KOPT-K1 (cell line): Measurements from ENCODE around the gene MOV10.

Source experiments
- H3K27ac ChIP-seq: fragments of 200-600 bp; sonication (generic); 2 replicates; pipeline ENCODE4 v1.5.1; 2016; ENCODE audit warnings: antibody characterized with exemption, mild to moderate bottlenecking, low read depth, low read length; ENCODE audit not compliant: poor library complexity, severe bottlenecking
- H3K36me3 ChIP-seq: fragments of 200-600 bp; sonication (generic); 2 replicates; pipeline ENCODE4 v1.5.1; 2017; ENCODE audit warnings: antibody characterized with exemption, mild to moderate bottlenecking, low read length, moderate library complexity; ENCODE audit not compliant: insufficient read depth
- H3K9me3 ChIP-seq: fragments of 200-600 bp; sonication (generic); 2 replicates; pipeline ENCODE4 v1.5.1; 2017; ENCODE audit warnings: antibody characterized with exemption, low read length, mild to moderate bottlenecking; ENCODE audit not compliant: insufficient read depth, poor library complexity, severe bottlenecking

The MOV10 gene

GRCh38 chr1:112700290-112701226 is 26.1 kb downstream of the MOV10 start:
- Histone ChIP-seq H3K9me3 (no peaks in the 10 kb centered on the region), H3K36me3 (peaks cover 69% of the 10 kb centered on the region), H3K27ac (peak overlapping the region; percentile 17)

- Histone ChIP-seq H3K9me3 (no peaks in the 10 kb centered on the region), H3K27ac (peak overlapping the region; percentile 17), H3K36me3 (peaks cover 60% of the 10 kb centered on the region)
Observed at GRCh38 chr1:112701227-112702066, 27.0 kb downstream of the MOV10 start.

- Histone ChIP-seq H3K27ac (no peak overlapping the region), H3K36me3 (peaks cover 54% of the 10 kb centered on the region), H3K9me3 (no peaks in the 10 kb centered on the region)
Observed at GRCh38 chr1:112702067-112702395, 27.6 kb downstream of the MOV10 start.

DNA sequence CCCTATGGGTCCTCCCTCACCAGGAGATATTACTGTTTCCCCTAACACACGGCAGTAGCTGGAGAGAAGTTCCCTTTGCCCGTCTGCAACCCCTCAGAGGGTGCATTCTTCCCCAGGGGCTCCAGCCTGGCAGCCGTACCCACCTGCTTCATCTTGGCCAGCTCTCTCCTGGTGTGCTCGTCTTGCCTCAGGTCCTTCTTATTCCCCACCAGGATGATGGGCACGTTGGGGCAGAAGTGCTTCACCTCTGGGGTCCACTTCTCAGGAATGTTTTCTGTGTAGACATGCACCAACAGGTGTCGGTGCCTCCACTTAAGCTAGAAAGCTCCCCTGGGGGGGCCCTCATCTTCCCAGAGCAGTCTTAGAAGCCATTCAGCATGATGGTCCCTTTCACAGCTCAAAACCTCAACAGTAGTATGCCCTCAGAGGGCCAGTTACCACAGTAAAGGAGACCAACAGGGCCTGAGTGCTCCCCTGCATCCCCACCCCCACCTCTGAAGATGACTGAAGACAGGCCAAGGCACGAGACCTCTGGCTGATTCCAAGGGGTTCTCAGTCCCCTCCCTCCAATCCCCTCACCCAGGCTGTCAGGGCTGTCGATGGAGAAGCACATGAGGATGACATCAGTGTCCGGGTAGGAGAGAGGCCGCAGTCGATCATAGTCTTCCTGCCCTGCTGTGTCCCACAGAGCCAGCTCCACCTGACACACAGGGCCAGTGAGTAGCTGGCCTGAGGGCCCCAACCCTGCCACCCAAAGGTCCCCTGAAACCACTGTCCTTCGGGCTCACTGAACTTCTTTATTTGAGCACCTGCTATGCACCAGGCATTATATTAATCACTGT is 28.2 kb downstream of the MOV10 start:
- Histone ChIP-seq H3K36me3 (peaks cover 48% of the 10 kb centered on the region), H3K27ac (no peak overlapping the region), H3K9me3 (no peaks in the 10 kb centered on the region)

GRCh38 chr1:112703706-112704105 is 29.2 kb downstream of the MOV10 start:
- no peak overlapping the region for H3K27ac ChIP-seq
- no peaks in the 10 kb centered on the region for H3K9me3 ChIP-seq
- peaks cover 38% of the 10 kb centered on the region for H3K36me3 ChIP-seq

DNA sequence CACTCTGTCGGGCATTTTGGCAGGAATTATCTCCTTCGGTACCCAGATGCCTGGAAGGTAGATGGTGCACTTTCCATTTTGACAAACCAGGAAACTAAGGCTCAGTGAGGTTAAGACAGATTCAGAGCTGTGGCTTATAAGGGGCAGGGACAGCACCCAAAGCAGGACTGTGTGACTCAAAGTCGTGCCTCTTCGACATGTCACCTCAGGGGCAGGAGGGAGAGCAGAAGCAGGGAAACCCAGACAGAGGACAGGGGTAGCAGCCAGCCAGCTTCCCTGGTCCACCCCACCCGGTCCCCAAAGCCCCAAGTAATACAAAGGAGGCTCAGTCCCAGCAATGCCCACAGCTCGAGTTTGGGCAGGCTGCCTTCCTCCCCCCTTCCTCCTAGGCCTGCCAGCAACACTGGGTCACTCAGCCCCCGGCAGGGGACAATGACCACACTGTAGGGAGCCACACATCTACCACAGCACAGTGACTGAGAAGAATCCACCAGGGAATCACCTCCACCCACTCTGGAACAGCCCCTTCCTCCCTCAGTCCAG is 30.0 kb downstream of the MOV10 start:
- H3K9me3 ChIP-seq, result no peaks in the 10 kb centered on the region
- H3K27ac ChIP-seq, result peak overlapping the region; percentile 71
- H3K36me3 ChIP-seq, result peaks cover 30% of the 10 kb centered on the region

DNA sequence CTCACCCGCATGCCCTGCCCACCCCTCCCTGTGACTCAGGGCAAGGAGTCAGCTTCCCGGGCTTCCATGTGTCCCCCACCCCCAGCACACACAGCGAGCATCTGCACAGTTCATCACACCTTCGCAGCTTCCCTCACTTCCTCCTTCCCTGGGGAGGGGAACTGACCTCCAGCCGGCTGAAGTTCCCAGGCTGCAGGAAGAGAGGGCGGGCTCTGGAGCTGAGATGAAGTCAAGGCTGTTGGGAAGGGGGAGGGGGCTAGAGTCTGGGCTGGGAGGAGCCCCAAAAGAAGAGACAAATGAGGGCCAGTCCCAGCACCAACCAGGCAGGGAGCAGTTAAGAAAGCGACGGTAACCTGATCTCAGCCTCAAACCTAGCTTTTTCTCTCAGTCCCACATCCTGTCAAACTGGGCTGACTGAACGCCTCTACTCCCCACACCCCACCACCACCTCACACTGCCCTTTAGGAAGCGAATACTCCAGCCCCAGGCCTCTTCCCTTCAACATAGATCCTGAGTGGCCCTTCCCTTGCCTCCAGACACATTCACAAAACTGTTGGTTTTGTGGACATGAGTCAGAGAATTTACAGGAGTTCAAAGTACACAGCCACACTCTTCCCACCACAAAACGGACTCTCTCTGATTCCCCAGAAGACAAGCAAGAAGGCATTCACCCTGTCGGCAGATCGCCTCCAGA is 30.6 kb downstream of the MOV10 start:
- Histone ChIP-seq H3K9me3 (no peaks in the 10 kb centered on the region), H3K27ac (peak overlapping the region; percentile 71), H3K36me3 (peaks cover 24% of the 10 kb centered on the region)

- Histone ChIP-seq H3K36me3 (peaks cover 8% of the 10 kb centered on the region; the same call in 1 of the 2 replicates), H3K9me3 (no peaks in the 10 kb centered on the region), H3K27ac (peak within 1 kb of the TSS; percentile 71)
Observed at GRCh38 chr1:112706505-112707220, 32.2 kb downstream of the MOV10 start, which contains the start of gene RHOC. Gene RHOC (minus strand): TSS chr1:112707127. CDS start chr1:112703799, 3,328 bp downstream.

DNA sequence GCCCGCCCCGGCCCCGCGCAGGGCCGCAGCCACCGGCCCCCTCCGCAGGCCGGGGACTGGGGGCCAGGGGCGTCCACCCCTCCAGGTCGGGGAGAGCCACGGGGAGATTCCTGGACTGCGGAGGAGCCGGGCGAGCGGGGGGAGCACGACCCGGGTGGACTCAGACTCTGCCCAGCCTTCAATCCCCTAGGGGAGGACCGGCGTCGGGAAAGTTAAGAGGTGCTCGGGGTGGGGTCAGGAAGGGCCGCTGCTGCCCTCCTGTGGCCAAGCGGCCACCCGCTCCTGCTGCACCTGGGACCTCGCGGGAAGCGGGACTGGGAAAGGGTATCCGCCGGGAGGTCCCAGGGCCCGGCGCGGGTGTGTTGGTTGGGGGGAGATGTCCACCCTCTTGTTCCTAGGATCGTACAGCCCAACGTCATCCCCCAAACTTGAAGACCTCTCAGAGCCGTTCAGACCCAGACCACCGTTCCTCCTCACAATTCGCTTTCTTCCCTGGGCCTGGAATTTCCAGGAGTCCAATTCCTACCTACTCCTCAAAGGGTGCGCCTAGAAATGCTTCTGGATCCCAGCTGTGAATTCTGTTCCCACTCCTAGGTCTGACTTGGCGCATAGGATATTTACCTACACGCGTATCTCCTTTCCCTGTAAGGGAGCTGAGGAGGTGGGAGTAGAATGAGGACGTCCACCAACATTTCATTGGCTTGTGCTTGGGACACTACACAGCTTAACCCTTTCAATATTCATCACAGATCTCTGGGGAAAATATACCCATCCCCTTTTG is 33.0 kb downstream of the MOV10 start:
- Histone ChIP-seq H3K27ac (no peak overlapping the region), H3K36me3 (0 out of 2 replicates have a peak, but pooled peaks cover under 1% of the 10 kb centered on the region), H3K9me3 (no peaks in the 10 kb centered on the region)

DNA sequence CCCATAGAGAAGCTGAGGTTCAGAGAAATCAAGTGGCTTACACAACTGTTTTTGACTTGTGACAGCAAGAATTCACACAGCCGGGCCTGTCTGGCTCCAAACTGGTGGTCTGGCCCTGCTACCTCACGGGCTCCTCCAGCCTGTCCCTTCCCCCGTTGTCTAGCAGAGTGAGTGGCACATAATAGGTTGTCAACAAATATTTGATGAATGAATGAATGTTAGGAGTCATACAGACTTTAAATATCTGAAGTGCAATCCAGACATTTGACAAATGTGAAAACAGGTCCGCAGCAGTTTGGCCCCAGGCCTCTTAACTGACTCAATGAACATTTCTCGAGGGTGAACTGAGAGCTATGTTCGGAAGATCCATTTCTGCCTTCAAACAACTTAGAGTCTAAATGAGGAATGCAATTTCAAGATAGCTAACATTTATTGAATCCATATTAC is 33.6 kb downstream of the MOV10 start:
- Histone ChIP-seq H3K9me3 (no peaks in the 10 kb centered on the region), H3K36me3 (no peaks in the 10 kb centered on the region), H3K27ac (no peak overlapping the region)

- Histone ChIP-seq H3K36me3 (no peaks in the 10 kb centered on the region), H3K27ac (no peak overlapping the region), H3K9me3 (no peaks in the 10 kb centered on the region)
Observed at GRCh38 chr1:112708489-112708888, 34.0 kb downstream of the MOV10 start.

DNA sequence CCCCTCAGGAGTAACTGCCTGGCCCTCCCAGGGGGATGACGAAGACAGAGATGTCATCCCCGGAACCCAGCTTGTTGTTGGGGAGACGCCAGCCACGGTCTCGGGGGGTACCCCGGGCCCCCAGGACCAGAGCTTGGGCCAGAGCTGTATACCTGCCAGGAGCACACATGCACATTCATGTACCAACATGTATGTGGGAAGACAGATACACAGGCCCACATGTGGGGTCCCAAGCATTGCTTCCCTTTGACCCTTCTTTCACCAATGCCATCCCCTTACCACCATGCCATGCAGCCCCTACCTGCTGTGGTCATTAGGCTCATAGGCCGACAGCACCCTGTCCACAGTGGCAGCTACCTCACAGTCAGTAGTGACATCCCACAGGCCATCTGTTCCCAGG is 35.7 kb downstream of the MOV10 start:
- no peaks in the 10 kb centered on the region for H3K36me3 ChIP-seq
- no peaks in the 10 kb centered on the region for H3K9me3 ChIP-seq
- H3K27ac ChIP-seq, result no peak overlapping the region

DNA sequence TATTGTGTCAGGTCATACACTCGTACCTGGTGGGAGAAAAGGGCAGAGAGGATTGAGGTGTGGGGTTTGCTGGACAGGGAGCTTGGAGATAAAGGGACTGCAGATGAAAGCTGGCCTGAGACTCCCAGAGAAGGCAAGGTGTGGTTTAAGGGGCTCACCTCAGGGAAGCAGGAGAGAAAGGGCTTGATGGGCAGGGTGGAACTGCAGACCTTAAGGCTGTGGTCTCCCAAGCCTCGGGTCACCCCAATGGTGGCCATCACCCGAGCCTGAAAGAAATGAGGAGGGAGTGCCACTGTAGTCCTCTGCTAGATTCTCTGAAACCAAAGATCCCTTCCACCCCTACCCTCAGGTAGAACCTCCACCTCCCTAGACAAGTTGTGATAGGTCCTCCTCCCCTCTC is 36.1 kb downstream of the MOV10 start:
- no peak overlapping the region for H3K27ac ChIP-seq
- no peaks in the 10 kb centered on the region for H3K9me3 ChIP-seq
- H3K36me3 ChIP-seq, result no peaks in the 10 kb centered on the region
